HepG2 (cell line): ENCODE measurements around the gene NCF2. TPM values are rescaled to one million over a fixed set of nuclear protein-coding genes. Genes with fewer than 3 reads are reported as not detected.

ENCODE experiments used
- CBFB ChIP-seq: sonication (generic); formaldehyde crosslinking; IDR thresholded peaks from 2 replicates; pipeline ENCODE4 v1.4.0; 2020; ENCODE audit warnings: missing genetic modification reagents
- FIP1L1 ChIP-seq: fragments of 200-400 bp; formaldehyde crosslinking; IDR thresholded peaks from 2 replicates; pipeline ENCODE4 v1.6.1; 2018; ENCODE audit warnings: low read depth, mild to moderate bottlenecking, low read length, moderate library complexity, borderline replicate concordance; ENCODE audit not compliant: insufficient read depth
- JUN ChIP-seq: sonication (generic); formaldehyde crosslinking; IDR thresholded peaks from 2 replicates; pipeline ENCODE4 v1.4.0; 2020; ENCODE audit warnings: mild to moderate bottlenecking, missing genetic modification reagents
- MTA1 ChIP-seq: sonication (generic); formaldehyde crosslinking; IDR thresholded peaks from 2 replicates; pipeline ENCODE4 v1.4.0; 2020; ENCODE audit warnings: missing genetic modification reagents, mild to moderate bottlenecking, borderline replicate concordance
- SALL2 ChIP-seq: sonication (generic); formaldehyde crosslinking; IDR thresholded peaks from 2 replicates; pipeline ENCODE4 v1.8.1; 2023; ENCODE audit warnings: mild to moderate bottlenecking, missing genetic modification reagents, inconsistent platforms
- SKIL ChIP-seq: sonication (generic); formaldehyde crosslinking; IDR thresholded peaks from 2 replicates; pipeline ENCODE4 v1.8.0; 2022; ENCODE audit warnings: missing genetic modification reagents, mild to moderate bottlenecking, moderate library complexity, borderline replicate concordance
- SRY ChIP-seq: sonication (generic); formaldehyde crosslinking; IDR thresholded peaks from 2 replicates; pipeline ENCODE4 v1.8.0; 2022; ENCODE audit warnings: mild to moderate bottlenecking, missing genetic modification reagents
- TEAD3 ChIP-seq: optimal IDR thresholded peaks from 2 replicates; pipeline ENCODE3; 2016; ENCODE audit warnings: borderline replicate concordance
- YEATS2 ChIP-seq: sonication (generic); formaldehyde crosslinking; IDR thresholded peaks from 2 replicates; pipeline ENCODE4 v1.4.0; 2020; ENCODE audit warnings: missing genetic modification reagents, borderline replicate concordance
- ZBTB14 ChIP-seq: sonication (generic); formaldehyde crosslinking; IDR thresholded peaks from 2 replicates; pipeline ENCODE4 v1.4.0; 2020; ENCODE audit warnings: missing genetic modification reagents
- ZBTB26 ChIP-seq: IDR thresholded peaks from 2 replicates; pipeline ENCODE4 v1.6.1; 2016; ENCODE audit warnings: missing compliant biosample characterization, missing genetic modification reagents, borderline replicate concordance
- ZBTB40 ChIP-seq, 2 experiments: fragments of 450-650 bp in 1 of 2; sonication (generic) in 1 of 2; formaldehyde crosslinking in 1 of 2; IDR thresholded peaks; 2 replicates each; pipeline versions ENCODE4 v1.6.1 to v1.8.0; 2016 to 2022; ENCODE audit warnings: antibody characterized with exemption in 1 of 2, mild to moderate bottlenecking in 1 of 2, missing genetic modification reagents in 1 of 2
- ZMYM4 ChIP-seq: sonication (generic); formaldehyde crosslinking; IDR thresholded peaks from 2 replicates; pipeline ENCODE4 v1.8.1; 2023; ENCODE audit warnings: mild to moderate bottlenecking, missing genetic modification reagents
- ZNF619 ChIP-seq: sonication (generic); formaldehyde crosslinking; IDR thresholded peaks from 2 replicates; pipeline ENCODE4 v1.4.0; 2020; ENCODE audit warnings: mild to moderate bottlenecking, missing genetic modification reagents
- polyA plus RNA-seq, 8 experiments: library from polyadenylated mRNA; depleted of rRNA in 3 of 8; stranded (reverse) in 7 of 8; unstranded in 1 of 8; fragments of >200 nt; fragmentation: Illumina TruSeq in 4 of 8; extraction: Trizol in 4 of 8; gene quantifications; 2 replicates each; pipeline versions ENCODE4 v1.2.1 to v1.2.3, GENCODE V29; 2011 to 2016; ENCODE audit warnings: low read depth in 4 of 8, missing spikeins in 1 of 8, mixed read lengths in 1 of 8; ENCODE audit not compliant: insufficient read depth in 1 of 8
- total RNA-seq, 5 experiments: library from RNA; depleted of rRNA; stranded (reverse); fragments of >200 nt; fragmentation: Illumina TruSeq; extraction: Trizol; gene quantifications; 2 replicates each; pipeline ENCODE4 v1.2.3, GENCODE V29; 2016; ENCODE audit warnings: low read depth in 1 of 5

The NCF2 gene
- total and polyA plus RNA-seq, 2 of the 13 experiments (the other 11 are each of a cell fraction or from before 2014, with no cell fraction given) = 0.18 to 0.46 TPM

DNA sequence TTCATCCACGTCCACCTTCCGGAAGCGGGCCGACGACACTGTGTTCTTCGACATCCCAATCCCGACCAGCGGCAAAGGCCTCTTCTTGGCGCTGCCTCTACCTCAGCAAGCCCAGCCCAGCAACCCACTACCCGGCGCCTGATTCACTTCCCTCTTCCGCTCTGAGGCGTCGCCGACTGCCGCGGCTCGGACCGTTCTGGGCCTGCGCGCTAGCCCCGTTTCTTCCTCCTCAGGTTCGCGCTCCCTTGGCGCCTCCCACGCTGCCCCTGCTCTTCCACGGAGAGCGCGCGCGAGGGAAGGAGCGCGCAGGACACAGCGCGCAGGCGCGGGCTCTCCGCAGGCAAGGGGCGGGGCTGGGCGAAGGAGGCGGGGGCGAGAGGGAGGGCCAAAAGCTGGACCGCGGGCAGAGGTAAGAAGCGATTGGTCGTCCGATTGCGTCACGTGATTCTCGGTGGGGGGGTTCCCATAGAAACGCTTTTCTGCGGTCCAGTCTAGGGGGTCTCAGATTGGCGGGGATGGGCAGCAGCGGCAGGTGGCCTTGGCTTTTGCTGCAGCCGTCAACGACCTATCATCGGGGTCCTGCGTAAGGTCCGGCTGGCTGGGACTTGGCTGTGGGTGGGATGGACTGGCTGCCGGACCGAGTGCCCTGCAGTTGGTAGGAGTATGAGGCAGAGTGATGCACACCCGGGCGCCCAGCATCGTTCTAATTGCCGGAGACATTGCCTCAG lies 45.5 kb upstream of the NCF2 start, which contains the start of gene ARPC5 (continued):
- TF ChIP-seq ZBTB14 (CRISPR knock-in tag) (peak; percentile 84), ZNF619 (CRISPR knock-in tag) (0 out of 2 replicates have a peak, but pooled peaks have one; percentile 49), CBFB (CRISPR knock-in tag) (0 out of 2 replicates have a peak, but pooled peaks have one; percentile 8), MTA1 (CRISPR knock-in tag) (0 out of 2 replicates have a peak, but pooled peaks have one; percentile 79), ZBTB40 (IDR thresholded peaks at IDR 0.05) (no peak), ZBTB40 (CRISPR knock-in tag; IDR thresholded peaks at IDR 0.05) (peak; percentile 55; the same call in 1 of the 2 replicates), SKIL (peak; percentile 43; the same call in 1 of the 2 replicates), FIP1L1 (no peak), YEATS2 (CRISPR knock-in tag) (peak; percentile 59; the same call in 1 of the 2 replicates), ZMYM4 (CRISPR knock-in tag) (peak; percentile 58), TEAD3 (CRISPR knock-in tag) (no peak), ZBTB26 (CRISPR knock-in tag) (no peak; the same call in 1 of the 2 replicates), JUN (CRISPR knock-in tag) (0 out of 2 replicates have a peak, but pooled peaks have one; percentile 42), SRY (CRISPR knock-in tag) (0 out of 2 replicates have a peak, but pooled peaks have one; percentile 57), SALL2 (CRISPR knock-in tag) (peak; percentile 71; the same call in 1 of the 2 replicates)
